Osteocyte (in vitro differentiated cells): Measurements from ENCODE around the gene ROBO4. TPM values are rescaled to one million over a fixed set of nuclear protein-coding genes. Genes with fewer than 3 reads are reported as not detected.

Experiments used
- DNase-seq: peaks from one replicate; pipeline ENCODE4 v3.0.0; 2021; ENCODE audit warnings: mixed read lengths; ENCODE audit not compliant: unreplicated experiment; ENCODE audit errors: extremely low spot score
- H3K27ac Mint-ChIP-seq: one replicate; pipeline ENCODE4 v1.8.0; 2021; ENCODE audit warnings: mild to moderate bottlenecking, mixed read lengths; ENCODE audit not compliant: unreplicated experiment
- H3K27me3 Mint-ChIP-seq: one replicate; pipeline ENCODE4 v1.8.0; 2021; ENCODE audit warnings: mixed read lengths; ENCODE audit not compliant: unreplicated experiment
- H3K36me3 Mint-ChIP-seq: one replicate; pipeline ENCODE4 v1.8.0; 2021; ENCODE audit warnings: mixed read lengths; ENCODE audit not compliant: unreplicated experiment
- H3K4me1 Mint-ChIP-seq: one replicate; pipeline ENCODE4 v1.8.0; 2021; ENCODE audit warnings: mixed read lengths; ENCODE audit not compliant: unreplicated experiment
- H3K4me3 Mint-ChIP-seq: one replicate; pipeline ENCODE4 v1.8.0; 2021; ENCODE audit warnings: mild to moderate bottlenecking, moderate library complexity, mixed read lengths; ENCODE audit not compliant: unreplicated experiment
- H3K9me3 Mint-ChIP-seq: one replicate; pipeline ENCODE4 v1.8.0; 2021; ENCODE audit warnings: mixed read lengths; ENCODE audit not compliant: unreplicated experiment
- CTCF ChIP-seq: fragments of 200-600 bp; sonication (generic); IDR thresholded peaks from 2 replicates; pipeline ENCODE4 v1.5.0; 2021; ENCODE audit warnings: antibody characterized with exemption, mild to moderate bottlenecking, moderate library complexity
- total RNA-seq: library from RNA; stranded (reverse); gene quantifications from 2 replicates; pipeline ENCODE4 v1.2.1, GENCODE V29; 2021

ROBO4 gene
- total RNA-seq, 1 donor from 2014 or later = 0.56 TPM

- DNase-seq = no peak
- no peak overlapping the region for H3K4me3 Mint-ChIP-seq
- H3K9me3 Mint-ChIP-seq = peaks cover 5% of the 10 kb centered on the region
- no peaks in the 10 kb centered on the region for H3K36me3 Mint-ChIP-seq
- no peak for TF ChIP-seq CTCF
- peaks cover 6% of the 10 kb centered on the region for H3K4me1 Mint-ChIP-seq
- no peak overlapping the region for H3K27ac Mint-ChIP-seq
- peaks cover 10% of the 10 kb centered on the region for H3K27me3 Mint-ChIP-seq
Observed at GRCh38 chr11:124943254-124943616, 45.6 kb upstream of the ROBO4 start.

GRCh38 chr11:124942466-124943253, 45.0 kb upstream of the ROBO4 start:
- Mint-ChIP-seq H3K4me3 (no peak overlapping the region), H3K36me3 (no peaks in the 10 kb centered on the region), H3K27me3 (peaks cover 8% of the 10 kb centered on the region), H3K27ac (no peak overlapping the region), H3K9me3 (no peaks in the 10 kb centered on the region), H3K4me1 (peaks cover 6% of the 10 kb centered on the region)
- no peak for DNase-seq
- TF ChIP-seq CTCF = no peak

- DNase-seq = no peak
- Mint-ChIP-seq H3K36me3 (no peaks in the 10 kb centered on the region), H3K9me3 (no peaks in the 10 kb centered on the region), H3K27me3 (peaks cover 12% of the 10 kb centered on the region), H3K4me1 (peaks cover 3% of the 10 kb centered on the region), H3K4me3 (no peak overlapping the region), H3K27ac (no peak overlapping the region)
- no peak for TF ChIP-seq CTCF
Observed at GRCh38 chr11:124941703-124942102, 44.0 kb upstream of the ROBO4 start.

- H3K27ac Mint-ChIP-seq = no peak overlapping the region
- no peak for TF ChIP-seq CTCF
- H3K27me3 Mint-ChIP-seq = peaks cover 21% of the 10 kb centered on the region
- no peaks in the 10 kb centered on the region for H3K9me3 Mint-ChIP-seq
- no peaks in the 10 kb centered on the region for H3K4me1 Mint-ChIP-seq
- no peak for DNase-seq
- no peak overlapping the region for H3K4me3 Mint-ChIP-seq
- no peaks in the 10 kb centered on the region for H3K36me3 Mint-ChIP-seq
Observed at GRCh38 chr11:124938970-124939369, 41.3 kb upstream of the ROBO4 start.

- H3K9me3 Mint-ChIP-seq = no peaks in the 10 kb centered on the region
- no peaks in the 10 kb centered on the region for H3K36me3 Mint-ChIP-seq
- H3K27ac Mint-ChIP-seq = no peak overlapping the region
- H3K4me1 Mint-ChIP-seq = no peaks in the 10 kb centered on the region
- no peak for TF ChIP-seq CTCF
- peaks cover 21% of the 10 kb centered on the region for H3K27me3 Mint-ChIP-seq
- no peak overlapping the region for H3K4me3 Mint-ChIP-seq
- DNase-seq = no peak
Observed at GRCh38 chr11:124938206-124938765, 40.6 kb upstream of the ROBO4 start.
